Nephron progenitor cell (in vitro differentiated cells): ENCODE data around the gene EPHB6.
A peak's percentile ranks its signal among the peaks of the same experiment; 100 is the strongest.

Experiments
- DNase-seq: peaks from one replicate; pipeline ENCODE4 v3.0.0; 2021
- H3K27ac Mint-ChIP-seq: 2 replicates; pipeline ENCODE4 v1.8.0; 2021; ENCODE audit warnings: mild to moderate bottlenecking, moderate library complexity, mixed read lengths
- H3K27me3 Mint-ChIP-seq: 2 replicates; pipeline ENCODE4 v1.8.0; 2021; ENCODE audit warnings: mild to moderate bottlenecking, low read depth, mixed read lengths; ENCODE audit not compliant: poor library complexity
- H3K36me3 Mint-ChIP-seq: 2 replicates; pipeline ENCODE4 v1.8.0; 2021; ENCODE audit warnings: low read depth, mixed read lengths
- H3K4me1 Mint-ChIP-seq: 2 replicates; pipeline ENCODE4 v1.8.0; 2021; ENCODE audit warnings: mixed read lengths
- H3K4me3 Mint-ChIP-seq: 2 replicates; pipeline ENCODE4 v1.8.0; 2021; ENCODE audit warnings: mild to moderate bottlenecking, moderate library complexity, mixed read lengths
- H3K9me3 Mint-ChIP-seq: 2 replicates; pipeline ENCODE4 v1.8.0; 2021; ENCODE audit warnings: mild to moderate bottlenecking, moderate library complexity, mixed read lengths
- CTCF ChIP-seq: fragments of 200-600 bp; sonication (generic); IDR thresholded peaks from 2 replicates; pipeline ENCODE4 v1.5.0; 2021; ENCODE audit warnings: antibody characterized with exemption

The EPHB6 gene

GRCh38 chr7:142894112-142894984, 39.5 kb downstream of the EPHB6 start:
- DNase-seq: no peak
- Mint-ChIP-seq H3K36me3 (no peaks in the 10 kb centered on the region), H3K27ac (no peak overlapping the region), H3K27me3 (peaks cover 48% of the 10 kb centered on the region), H3K4me3 (no peak overlapping the region), H3K9me3 (no peaks in the 10 kb centered on the region), H3K4me1 (peaks cover 16% of the 10 kb centered on the region)
- no peak for TF ChIP-seq CTCF

DNA sequence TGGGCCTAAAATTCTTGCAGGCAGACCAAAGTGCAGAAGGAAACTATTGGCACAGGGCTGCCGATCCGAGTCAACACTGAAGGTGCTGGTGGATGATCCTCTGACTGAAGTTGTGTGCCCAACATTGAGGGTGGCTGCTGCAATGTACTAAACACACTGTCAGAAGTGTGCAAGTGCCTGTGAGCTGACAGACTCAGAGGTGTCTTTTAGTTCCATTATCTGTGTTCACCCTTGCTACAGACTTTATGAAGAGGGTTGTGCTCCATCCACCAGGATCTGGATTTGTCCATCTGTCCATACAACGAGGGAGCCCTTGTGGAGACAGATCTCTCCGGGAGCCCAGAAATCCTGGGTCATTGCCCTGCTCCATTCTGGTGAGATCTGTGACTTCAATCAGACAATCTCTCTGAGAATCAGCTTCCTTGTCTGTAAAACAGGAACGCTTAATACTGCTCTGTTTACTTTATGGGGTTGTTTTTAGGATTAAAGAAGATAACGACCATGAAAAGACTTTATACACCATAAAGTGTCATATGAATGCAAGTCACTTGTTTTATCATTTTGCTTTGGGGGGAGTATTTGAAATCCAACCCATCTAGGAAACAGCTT, 40.2 kb downstream of the EPHB6 start:
- Mint-ChIP-seq H3K36me3 (no peaks in the 10 kb centered on the region), H3K27ac (no peak overlapping the region), H3K9me3 (no peaks in the 10 kb centered on the region), H3K4me1 (peaks cover 10% of the 10 kb centered on the region), H3K27me3 (peaks cover 52% of the 10 kb centered on the region), H3K4me3 (no peak overlapping the region)
- TF ChIP-seq CTCF: no peak
- no peak for DNase-seq

DNA sequence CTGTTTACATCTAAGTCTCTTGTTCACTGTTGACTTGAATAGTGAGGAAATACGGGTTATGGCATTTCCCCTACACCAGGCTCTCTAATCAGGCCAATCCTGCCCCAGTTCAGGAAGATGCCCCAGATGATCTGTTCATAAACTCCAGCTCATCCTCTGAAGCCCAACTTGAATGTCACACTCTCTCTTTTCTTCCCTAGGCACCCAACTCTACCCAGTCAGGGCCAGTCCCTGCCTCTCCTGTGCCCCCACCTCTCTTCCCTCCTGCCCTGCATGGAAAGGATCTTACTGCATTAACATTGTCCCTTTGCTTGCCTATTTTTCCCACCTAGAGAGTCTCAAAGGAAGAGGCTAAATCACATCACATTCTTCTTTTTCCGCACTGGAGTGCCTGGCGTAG, 41.3 kb downstream of the EPHB6 start:
- TF ChIP-seq CTCF: no peak
- H3K4me1 Mint-ChIP-seq: peaks cover 1% of the 10 kb centered on the region
- peaks cover 58% of the 10 kb centered on the region for H3K27me3 Mint-ChIP-seq
- no peaks in the 10 kb centered on the region for H3K9me3 Mint-ChIP-seq
- no peak overlapping the region for H3K4me3 Mint-ChIP-seq
- no peaks in the 10 kb centered on the region for H3K36me3 Mint-ChIP-seq
- DNase-seq: no peak
- no peak overlapping the region for H3K27ac Mint-ChIP-seq

DNA sequence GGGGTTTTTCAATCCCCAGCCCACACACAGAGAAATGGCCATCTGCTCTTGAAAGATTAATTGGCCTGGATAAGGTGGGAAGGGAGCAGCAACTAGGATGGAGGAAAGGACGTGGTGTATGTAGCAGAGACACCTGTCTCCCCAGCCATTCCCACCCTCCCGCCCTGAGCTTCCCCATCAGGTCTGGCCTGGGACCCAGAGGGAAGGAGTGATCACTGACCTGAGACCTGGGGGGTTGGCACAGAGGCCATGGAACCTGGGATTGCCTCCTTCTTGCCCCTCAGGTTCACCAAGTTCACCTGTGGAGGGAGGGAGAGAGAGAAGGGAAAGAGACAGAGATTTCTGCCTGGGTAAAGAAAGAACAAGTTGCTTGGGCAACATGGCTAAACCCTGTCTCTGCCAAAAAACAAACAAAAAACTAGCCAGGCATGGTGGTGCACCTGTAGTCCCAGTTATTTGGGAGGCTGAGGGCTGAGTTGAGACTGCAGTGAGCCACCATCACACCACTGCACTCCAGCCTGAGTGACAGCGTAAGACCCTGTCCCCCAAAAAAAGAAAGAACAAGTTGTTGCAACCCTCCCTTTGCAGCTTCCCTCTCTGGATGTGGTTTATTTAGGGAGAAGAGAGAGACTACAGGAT, 42.0 kb downstream of the EPHB6 start:
- no peak for DNase-seq

DNA sequence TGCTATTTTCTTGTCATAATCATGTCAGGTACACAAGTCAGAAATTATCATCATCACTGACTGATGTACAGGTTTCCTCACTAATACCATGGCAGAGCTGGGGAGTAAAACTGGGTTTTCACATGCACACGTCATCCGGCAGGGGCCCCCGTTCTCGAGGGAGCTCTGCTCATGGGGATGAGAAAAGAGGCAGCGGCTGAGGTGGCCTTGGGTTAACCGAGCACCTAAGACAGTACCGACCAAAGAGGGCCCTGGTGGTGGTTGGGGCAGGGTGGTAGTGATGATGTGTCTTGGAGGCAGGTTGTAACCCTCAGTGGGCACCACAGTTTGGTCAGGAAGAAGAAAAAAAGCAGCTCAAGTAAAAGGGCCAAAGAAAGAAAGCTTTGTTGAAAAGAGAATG, 42.8 kb downstream of the EPHB6 start:
- no peak for TF ChIP-seq CTCF
- no peak overlapping the region for H3K4me3 Mint-ChIP-seq
- DNase-seq: no peak
- H3K36me3 Mint-ChIP-seq: no peaks in the 10 kb centered on the region
- no peaks in the 10 kb centered on the region for H3K4me1 Mint-ChIP-seq
- H3K27me3 Mint-ChIP-seq: peaks cover 55% of the 10 kb centered on the region
- H3K9me3 Mint-ChIP-seq: peaks cover 9% of the 10 kb centered on the region
- H3K27ac Mint-ChIP-seq: no peak overlapping the region

More for the DNA sequence above, 42.0 kb downstream of the EPHB6 start:
- H3K36me3 Mint-ChIP-seq: no peaks in the 10 kb centered on the region
- no peak overlapping the region for H3K4me3 Mint-ChIP-seq
- peak overlapping the region; percentile 52 for H3K27ac Mint-ChIP-seq
- no peaks in the 10 kb centered on the region for H3K4me1 Mint-ChIP-seq
- no peak for TF ChIP-seq CTCF
- H3K9me3 Mint-ChIP-seq: peaks cover 4% of the 10 kb centered on the region
- peaks cover 57% of the 10 kb centered on the region for H3K27me3 Mint-ChIP-seq
